K562 (cell line): Measurements from ENCODE around the gene BCL2A1. TPM values are rescaled to one million over a fixed set of nuclear protein-coding genes. Genes with fewer than 3 reads are reported as not detected.
A peak's percentile ranks its signal among the peaks of the same experiment; 100 is the strongest.

ENCODE experiments used
- ATF2 ChIP-seq: sonication (generic); formaldehyde crosslinking; IDR thresholded peaks from 2 replicates; pipeline ENCODE4 v1.8.1; 2022; ENCODE audit warnings: missing genetic modification reagents
- BDP1 ChIP-seq: IDR thresholded peaks from 3 replicates; pipeline ENCODE4 v1.6.1; 2011; ENCODE audit not compliant: insufficient read length, insufficient read depth
- CLOCK ChIP-seq: fragments of 250-450 bp; sonication (Bioruptor Pico); IDR thresholded peaks from 2 replicates; pipeline ENCODE4 v1.4.0; 2020; ENCODE audit warnings: mild to moderate bottlenecking, moderate library complexity, borderline replicate concordance
- CREB1 ChIP-seq, 2 experiments: sonication (generic) in 1 of 2; formaldehyde crosslinking in 1 of 2; IDR thresholded peaks; 2 replicates each; pipeline versions ENCODE4 v1.6.1 to v1.8.0; 2012 to 2022; ENCODE audit warnings: inconsistent platforms in 1 of 2, mild to moderate bottlenecking in 1 of 2, missing genetic modification reagents in 1 of 2, moderate library complexity in 1 of 2
- WHSC1 ChIP-seq: IDR thresholded peaks from one replicate; pipeline ENCODE4 v1.6.1; 2012; ENCODE audit warnings: low read length, control low read depth, inconsistent platforms
- ZNF395 ChIP-seq: fragments of 200-800 bp; sonication (Bioruptor generic); IDR thresholded peaks from 2 replicates; pipeline ENCODE4 v1.6.1; 2017; ENCODE audit warnings: missing genetic modification characterization, missing compliant biosample characterization
- ZNF444 ChIP-seq: fragments of 250-450 bp; sonication (Bioruptor Pico); IDR thresholded peaks from 2 replicates; pipeline ENCODE4 v1.4.0; 2020; ENCODE audit warnings: mild to moderate bottlenecking, moderate library complexity
- polyA plus RNA-seq, 8 experiments: library from polyadenylated mRNA; depleted of rRNA in 4 of 8; stranded (reverse) in 5 of 8; unstranded in 3 of 8; fragments of >200 nt; fragmentation: Nextera tagmentation in 2 of 8; fragmentation: Illumina TruSeq in 1 of 8; extraction: Ambion mirVana in 2 of 8; extraction: Trizol in 1 of 8; gene quantifications; 2 replicates each; pipeline versions ENCODE4 v1.2.1 to v1.2.3, GENCODE V29; 2011 to 2014; ENCODE audit warnings: inconsistent platforms in 1 of 8, missing spikeins in 1 of 8
- total RNA-seq, 7 experiments: library from RNA; depleted of rRNA in 6 of 7; stranded (reverse); fragments of >200 nt in 6 of 7; fragmentation: Illumina TruSeq in 2 of 7; extraction: Trizol in 2 of 7; gene quantifications; 2 replicates each; pipeline versions ENCODE4 v1.2.1 to v1.2.3, GENCODE V29; 2011 to 2021; ENCODE audit warnings: low replicate concordance in 1 of 7
- TF ChIP-seq, protein P1 (sequence below): fragments of 450-650 bp; IDR thresholded peaks from 2 replicates; pipeline ENCODE4 v1.6.1; 2016; ENCODE audit warnings: low read depth

Gene BCL2A1
- total and polyA plus RNA-seq, 9 of the 15 experiments (the other 6 are each of a cell fraction or from before 2014, with no cell fraction given), result 0.11 to 1.2 (median 0.25) TPM; not detected in 4

- TF ChIP-seq BDP1 (no peak), CLOCK (CRISPR knock-in tag) (no peak), WHSC1 (no peak), ZNF395 (CRISPR knock-in tag) (no peak), ZNF444 (CRISPR knock-in tag) (no peak), CREB1 (IDR thresholded peaks at IDR 0.05) (peak; percentile 80), CREB1 (CRISPR knock-in tag; IDR thresholded peaks at IDR 0.05) (peak; percentile 74), ATF2 (CRISPR knock-in tag) (no peak)
- TF ChIP-seq, protein P1, sequence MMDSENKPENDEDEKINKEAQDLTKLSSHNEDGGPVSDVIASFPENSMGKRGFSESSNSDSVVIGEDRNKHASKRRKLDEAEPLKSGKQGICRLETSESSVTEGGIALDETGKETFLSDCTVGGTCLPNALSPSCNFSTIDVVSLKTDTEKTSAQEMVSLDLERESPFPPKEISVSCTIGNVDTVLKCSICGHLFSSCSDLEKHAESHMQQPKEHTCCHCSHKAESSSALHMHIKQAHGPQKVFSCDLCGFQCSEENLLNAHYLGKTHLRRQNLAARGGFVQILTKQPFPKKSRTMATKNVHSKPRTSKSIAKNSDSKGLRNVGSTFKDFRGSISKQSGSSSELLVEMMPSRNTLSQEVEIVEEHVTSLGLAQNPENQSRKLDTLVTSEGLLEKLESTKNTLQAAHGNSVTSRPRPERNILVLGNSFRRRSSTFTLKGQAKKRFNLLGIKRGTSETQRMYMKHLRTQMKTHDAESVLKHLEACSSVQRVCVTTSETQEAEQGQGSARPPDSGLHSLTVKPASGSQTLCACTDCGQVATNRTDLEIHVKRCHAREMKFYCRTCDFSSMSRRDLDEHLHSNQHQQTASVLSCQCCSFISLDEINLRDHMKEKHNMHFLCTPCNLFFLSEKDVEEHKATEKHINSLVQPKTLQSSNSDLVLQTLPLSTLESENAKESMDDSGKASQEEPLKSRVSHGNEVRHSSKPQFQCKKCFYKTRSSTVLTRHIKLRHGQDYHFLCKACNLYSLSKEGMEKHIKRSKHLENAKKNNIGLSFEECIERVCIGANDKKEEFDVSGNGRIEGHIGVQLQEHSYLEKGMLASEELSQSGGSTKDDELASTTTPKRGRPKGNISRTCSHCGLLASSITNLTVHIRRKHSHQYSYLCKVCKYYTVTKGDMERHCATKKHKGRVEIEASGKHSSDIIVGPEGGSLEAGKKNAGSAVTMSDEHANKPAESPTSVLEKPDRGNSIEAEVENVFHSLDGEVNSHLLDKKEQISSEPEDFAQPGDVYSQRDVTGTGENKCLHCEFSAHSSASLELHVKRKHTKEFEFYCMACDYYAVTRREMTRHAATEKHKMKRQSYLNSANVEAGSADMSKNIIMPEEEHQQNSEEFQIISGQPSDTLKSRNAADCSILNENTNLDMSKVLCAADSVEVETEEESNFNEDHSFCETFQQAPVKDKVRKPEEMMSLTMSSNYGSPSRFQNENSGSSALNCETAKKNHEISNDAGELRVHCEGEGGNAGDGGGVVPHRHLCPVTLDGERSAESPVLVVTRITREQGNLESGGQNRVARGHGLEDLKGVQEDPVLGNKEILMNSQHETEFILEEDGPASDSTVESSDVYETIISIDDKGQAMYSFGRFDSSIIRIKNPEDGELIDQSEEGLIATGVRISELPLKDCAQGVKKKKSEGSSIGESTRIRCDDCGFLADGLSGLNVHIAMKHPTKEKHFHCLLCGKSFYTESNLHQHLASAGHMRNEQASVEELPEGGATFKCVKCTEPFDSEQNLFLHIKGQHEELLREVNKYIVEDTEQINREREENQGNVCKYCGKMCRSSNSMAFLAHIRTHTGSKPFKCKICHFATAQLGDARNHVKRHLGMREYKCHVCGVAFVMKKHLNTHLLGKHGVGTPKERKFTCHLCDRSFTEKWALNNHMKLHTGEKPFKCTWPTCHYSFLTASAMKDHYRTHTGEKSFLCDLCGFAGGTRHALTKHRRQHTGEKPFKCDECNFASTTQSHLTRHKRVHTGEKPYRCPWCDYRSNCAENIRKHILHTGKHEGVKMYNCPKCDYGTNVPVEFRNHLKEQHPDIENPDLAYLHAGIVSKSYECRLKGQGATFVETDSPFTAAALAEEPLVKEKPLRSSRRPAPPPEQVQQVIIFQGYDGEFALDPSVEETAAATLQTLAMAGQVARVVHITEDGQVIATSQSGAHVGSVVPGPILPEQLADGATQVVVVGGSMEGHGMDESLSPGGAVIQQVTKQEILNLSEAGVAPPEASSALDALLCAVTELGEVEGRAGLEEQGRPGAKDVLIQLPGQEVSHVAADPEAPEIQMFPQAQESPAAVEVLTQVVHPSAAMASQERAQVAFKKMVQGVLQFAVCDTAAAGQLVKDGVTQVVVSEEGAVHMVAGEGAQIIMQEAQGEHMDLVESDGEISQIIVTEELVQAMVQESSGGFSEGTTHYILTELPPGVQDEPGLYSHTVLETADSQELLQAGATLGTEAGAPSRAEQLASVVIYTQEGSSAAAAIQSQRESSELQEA, result peak; percentile 82
Observed at GRCh38 chr15:79923515-79924169, 47.4 kb downstream of the BCL2A1 start (continued).
